Caco-2 (cell line): ENCODE results near the gene DENND1A. TPM values are rescaled to one million over a fixed set of nuclear protein-coding genes. Genes with fewer than 3 reads are reported as not detected.

ENCODE experiments used
- BruUV-seq: library from RNA; stranded (reverse); fragments of 400-500 nt; replicated peaks from 2 replicates; lab custom pipeline; 2021; lab: Mats Ljungman, UMichigan
- CTCF ChIA-PET: fragments of 300-600 bp; sonication (Branson Sonifier 250); formaldehyde crosslinking; loops from one replicate; lab custom pipeline; 2022; ENCODE audit warnings: antibody characterized with exemption; lab: Charles Lee
- POLR2A ChIA-PET: fragments of 300-600 bp; sonication (Branson Sonifier 250); formaldehyde crosslinking; loops from one replicate; lab custom pipeline; 2022; ENCODE audit warnings: antibody characterized with exemption; lab: Charles Lee
- DNase-seq, 2 experiments: peaks; one replicate each; pipeline versions ENCODE4 v3.0.0 to v3.0.0-alpha.2; 2020 to 2022
- H3K27me3 ChIP-seq: replicated peaks from 2 replicates; pipeline ENCODE4 v1.6.0; 2011; ENCODE audit warnings: low read length; ENCODE audit not compliant: control insufficient read depth, insufficient read depth
- H3K36me3 ChIP-seq: 2 replicates; pipeline ENCODE4 v1.5.1; 2011; ENCODE audit warnings: low read length; ENCODE audit not compliant: control insufficient read depth, insufficient read depth
- H3K4me1 ChIP-seq: fragments of 250-450 bp; sonication (Bioruptor Pico); 2 replicates; pipeline ENCODE4 v1.5.1; 2020; ENCODE audit warnings: mild to moderate bottlenecking
- H3K4me3 ChIP-seq: 2 replicates; pipeline ENCODE4 v1.5.1; 2011; ENCODE audit warnings: low read depth, mild to moderate bottlenecking, control low read depth, low read length
- H3K9me3 ChIP-seq: fragments of 250-450 bp; sonication (Bioruptor Pico); 2 replicates; pipeline ENCODE4 v1.5.1; 2020; ENCODE audit warnings: mild to moderate bottlenecking, moderate library complexity
- H3K27ac Mint-ChIP-seq: one replicate; pipeline ENCODE4 v1.8.0; 2022; ENCODE audit warnings: mixed read lengths; ENCODE audit not compliant: unreplicated experiment
- H3K27me3 Mint-ChIP-seq: one replicate; pipeline ENCODE4 v1.8.0; 2022; ENCODE audit warnings: mixed read lengths; ENCODE audit not compliant: insufficient read depth, unreplicated experiment
- H3K36me3 Mint-ChIP-seq: one replicate; pipeline ENCODE4 v1.8.0; 2022; ENCODE audit warnings: mild to moderate bottlenecking, mixed read lengths; ENCODE audit not compliant: insufficient read depth, unreplicated experiment
- H3K4me1 Mint-ChIP-seq: one replicate; pipeline ENCODE4 v1.8.0; 2022; ENCODE audit warnings: low read depth, mixed read lengths; ENCODE audit not compliant: unreplicated experiment
- H3K4me3 Mint-ChIP-seq: one replicate; pipeline ENCODE4 v1.8.0; 2022; ENCODE audit warnings: mild to moderate bottlenecking, moderate library complexity, mixed read lengths; ENCODE audit not compliant: unreplicated experiment
- H3K9me3 Mint-ChIP-seq: one replicate; pipeline ENCODE4 v1.8.0; 2022; ENCODE audit warnings: mixed read lengths; ENCODE audit not compliant: unreplicated experiment
- CTCF ChIP-seq, 2 experiments: fragments of 200-600 bp in 1 of 2; IDR thresholded peaks; 1 replicate in 1 of 2; 2 replicates in 1 of 2; pipeline versions ENCODE4 v1.5.1 to v1.8.0; 2011 to 2022; ENCODE audit warnings: antibody characterized with exemption in 1 of 2, control low read depth in 1 of 2, inconsistent platforms in 1 of 2, low read depth in 1 of 2, low read length in 1 of 2, mild to moderate bottlenecking in 1 of 2, moderate library complexity in 1 of 2; ENCODE audit not compliant: insufficient read depth in 1 of 2, severe bottlenecking in 1 of 2, unreplicated experiment in 1 of 2
- intact Hi-C: fragments of 100-400 bp; cut with micrococcal nuclease; formaldehyde crosslinking; loops from one replicate; pipeline ENCODE4 v1.10.0; 2022; ENCODE audit not compliant: unreplicated experiment
- total RNA-seq: library from RNA; stranded (reverse); gene quantifications from 2 replicates; pipeline ENCODE4 v1.2.3, GENCODE V29; 2022

DENND1A gene
- total RNA-seq, 1 experiment from 2014 or later, result 41.6 TPM

- Mint-ChIP-seq H3K27ac (no peak overlapping the region), H3K27me3 (no peaks in the 10 kb centered on the region), H3K4me1 (no peaks in the 10 kb centered on the region), H3K36me3 (peaks cover 7% of the 10 kb centered on the region), H3K9me3 (no peaks in the 10 kb centered on the region), H3K4me3 (no peak overlapping the region)
- DNase-seq, result no peak
- no peaks in the 10 kb centered on the region for H3K36me3 ChIP-seq
- ChIA-PET CTCF (no interaction called here), POLR2A (no interaction called here)
- BruUV-seq, result no TSS peak
- intact Hi-C loops, result no loop called here
- no peak for TF ChIP-seq CTCF (IDR thresholded peaks at IDR 0.05; ENCODE audit: insufficient read depth in 1 of 2, low read depth in 1 of 2, low read length in 1 of 2, severe bottlenecking in 1 of 2, unreplicated experiment in 1 of 2)
- H3K27me3 ChIP-seq, result no peaks in the 10 kb centered on the region
- H3K4me1 ChIP-seq, result peaks cover 7% of the 10 kb centered on the region
- H3K4me3 ChIP-seq, result no peak overlapping the region
- no peaks in the 10 kb centered on the region for H3K9me3 ChIP-seq
These were observed 63.4 kb downstream of the DENND1A start for GRCh38 chr9:123866497-123866896.

DNA sequence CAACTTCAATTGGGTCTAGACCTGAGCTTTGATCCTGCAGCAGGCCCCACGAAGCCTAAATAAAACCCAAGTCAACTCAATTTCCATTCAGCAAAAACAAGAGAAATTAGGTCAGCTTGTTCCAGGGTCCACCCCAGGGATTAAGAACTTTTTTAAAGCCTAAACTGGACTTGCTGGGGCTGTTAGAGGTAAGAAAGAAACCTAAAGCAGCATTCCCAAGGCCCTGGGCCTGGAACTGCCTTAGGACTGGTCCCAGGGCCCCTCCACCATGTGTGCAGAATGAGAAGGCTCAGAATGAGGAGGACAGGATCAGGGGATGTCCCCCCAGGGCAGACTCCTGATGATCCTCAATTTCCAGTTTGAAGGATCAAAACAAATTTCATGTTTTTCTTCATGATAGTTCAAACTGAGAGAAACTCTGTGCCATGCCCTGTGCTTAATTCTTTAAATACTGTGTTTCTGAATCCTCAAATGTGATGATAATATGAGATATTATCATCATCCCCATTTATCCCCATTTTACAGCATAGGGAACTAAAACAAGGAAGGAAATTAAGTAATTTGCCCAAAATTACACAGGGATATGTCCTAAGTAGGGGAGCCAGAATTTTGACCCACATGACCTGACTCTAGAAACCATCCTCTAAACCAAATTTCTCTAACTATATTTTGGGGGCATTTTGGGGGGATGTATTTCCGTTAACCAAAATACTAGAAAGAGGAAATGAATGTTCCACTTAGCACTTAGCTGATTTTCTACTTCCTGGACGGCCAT is 64.5 kb downstream of the DENND1A start:
- POLR2A ChIA-PET, result no interaction called here
- intact Hi-C loops, result no loop called here

DNA sequence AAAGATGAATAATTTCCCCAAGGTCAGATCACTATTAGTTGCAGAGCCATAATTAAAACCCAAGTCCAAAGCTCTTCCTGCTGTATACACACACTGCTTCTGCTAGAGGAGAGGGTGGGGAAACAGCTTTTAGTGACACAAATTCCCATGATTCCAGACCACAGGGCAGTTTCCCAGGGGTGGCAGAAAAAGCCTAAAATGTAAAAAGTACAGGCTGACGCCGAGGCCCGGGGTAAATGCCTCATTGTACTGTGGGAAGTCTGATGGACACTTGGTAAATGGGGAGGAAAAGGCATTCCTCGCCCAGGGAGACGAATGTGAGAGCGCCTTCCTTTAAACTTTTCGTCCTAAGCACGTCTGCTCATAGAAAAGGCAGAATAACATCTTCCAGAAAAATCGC is 65.7 kb downstream of the DENND1A start:
- Histone ChIP-seq H3K4me3 (no peak overlapping the region), H3K4me1 (peaks cover 18% of the 10 kb centered on the region), H3K27me3 (no peaks in the 10 kb centered on the region), H3K9me3 (no peaks in the 10 kb centered on the region), H3K36me3 (no peaks in the 10 kb centered on the region)
- BruUV-seq, result no TSS peak
- Mint-ChIP-seq H3K9me3 (no peaks in the 10 kb centered on the region), H3K4me1 (peaks cover 7% of the 10 kb centered on the region), H3K36me3 (no peaks in the 10 kb centered on the region), H3K27ac (no peak overlapping the region), H3K4me3 (no peak overlapping the region), H3K27me3 (no peaks in the 10 kb centered on the region)
- POLR2A ChIA-PET, result interaction anchor here (0.5 kb wide), 1 partner anchor 39 kb away, joined by 6 read pairs; no protein-coding TSS in a partner anchor
- intact Hi-C loops, result loop anchor here (5.0 kb wide), 1 partner anchor 63 kb away; no protein-coding TSS in a partner anchor
- no peak for DNase-seq
- CTCF ChIA-PET, result no interaction called here
- TF ChIP-seq CTCF (IDR thresholded peaks at IDR 0.05; ENCODE audit: insufficient read depth in 1 of 2, low read depth in 1 of 2, low read length in 1 of 2, severe bottlenecking in 1 of 2, unreplicated experiment in 1 of 2), result no peak

More for the DNA sequence above, 64.5 kb downstream of the DENND1A start:
- Mint-ChIP-seq H3K27me3 (no peaks in the 10 kb centered on the region), H3K36me3 (peaks cover 4% of the 10 kb centered on the region), H3K4me3 (no peak overlapping the region), H3K27ac (no peak overlapping the region), H3K9me3 (no peaks in the 10 kb centered on the region), H3K4me1 (peaks cover 4% of the 10 kb centered on the region)
- Histone ChIP-seq H3K4me1 (peaks cover 18% of the 10 kb centered on the region), H3K9me3 (no peaks in the 10 kb centered on the region), H3K4me3 (no peak overlapping the region), H3K27me3 (no peaks in the 10 kb centered on the region), H3K36me3 (no peaks in the 10 kb centered on the region)
- CTCF ChIA-PET, result no interaction called here
- TF ChIP-seq CTCF (IDR thresholded peaks at IDR 0.05; ENCODE audit: insufficient read depth in 1 of 2, low read depth in 1 of 2, low read length in 1 of 2, severe bottlenecking in 1 of 2, unreplicated experiment in 1 of 2), result no peak
- no peak for DNase-seq
- BruUV-seq, result no TSS peak
